Measurements from ENCODE around the gene PPP4R1.

GRCh38 chr18:9659499-9660375 lies 45.4 kb upstream of the PPP4R1 start:
- no peak for TF ChIP-seq CTCF (IDR thresholded peaks at IDR 0.05; ENCODE audit: insufficient read depth, low read length)
- no peak for TF ChIP-seq REST (IDR thresholded peaks at IDR 0.05; ENCODE audit: insufficient replicate concordance, low read depth)
- no peak for TF ChIP-seq POLR2AphosphoS5 (IDR thresholded peaks at IDR 0.05; ENCODE audit: low read depth)

Data from HL-60 (cell line).